Right renal cortex interstitium (tissue), 3 donors: Measurements from ENCODE around the gene PON1. TPM values are rescaled to one million over a fixed set of nuclear protein-coding genes. Genes with fewer than 3 reads are reported as not detected.

Source experiments
- DNase-seq, 3 donors: peaks; one replicate each; pipeline ENCODE4 v3.0.0-alpha.2; 2013; ENCODE audit warnings: low read depth in 3 of 3, low spot score in 2 of 3
- polyA plus RNA-seq, 3 donors: library from polyadenylated mRNA; unstranded; fragments of 120-200 nt; gene quantifications; one replicate each; pipeline ENCODE4 v1.2.1, GENCODE V29; 2013; ENCODE audit not compliant: insufficient read length in 3 of 3

Gene PON1
- 1 to 10 TPM in 1 of 3 donors, under 1 TPM in 2; 0.55 to 1.2 (median 0.92) TPM for polyA plus RNA-seq

DNA sequence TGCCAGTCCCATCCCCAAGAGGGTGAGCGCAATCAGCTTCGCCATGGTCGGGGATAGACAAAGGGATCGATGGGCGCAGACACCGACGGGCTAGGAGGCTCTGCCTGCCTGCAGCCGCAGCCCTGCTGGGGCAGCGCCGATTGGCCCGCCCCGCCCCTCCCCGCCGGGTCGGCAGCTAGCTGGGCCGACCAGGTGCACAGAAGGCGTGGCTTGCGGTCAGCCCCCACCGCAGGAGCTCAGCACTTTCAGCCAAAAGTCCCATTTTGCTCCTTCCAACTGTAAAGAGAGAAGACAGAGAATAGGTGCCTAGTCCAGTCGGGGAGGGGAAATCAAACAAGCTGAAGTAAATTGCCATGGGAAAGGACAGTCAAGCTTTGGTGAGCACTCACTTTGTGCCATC, at the start of gene PON1:
TSS of gene PON1 (minus strand) at position 102 of the 400 bp plus-strand sequence. CDS start at position 45, 57 bp downstream.
- no peak for DNase-seq

DNA sequence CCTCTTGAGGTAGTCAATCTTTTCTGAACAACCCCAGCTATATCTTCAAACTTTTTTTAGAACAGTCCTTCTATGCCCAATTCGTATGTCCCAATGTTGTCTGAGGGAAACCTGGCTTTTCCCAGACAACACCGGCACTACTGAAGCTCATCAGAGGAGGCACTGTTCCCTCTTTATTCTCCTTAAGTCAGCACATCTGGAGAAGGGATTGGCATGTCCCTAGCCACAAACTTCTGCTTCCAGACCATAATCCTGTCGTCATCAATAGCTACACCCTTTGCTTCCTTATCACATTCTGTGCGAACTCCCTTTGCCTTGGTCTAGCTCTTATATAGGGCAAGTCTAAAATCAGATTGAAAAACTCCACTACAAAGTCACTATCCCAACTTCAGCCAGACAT, 49.0 kb upstream of the PON1 start:
- no peak for DNase-seq

DNA sequence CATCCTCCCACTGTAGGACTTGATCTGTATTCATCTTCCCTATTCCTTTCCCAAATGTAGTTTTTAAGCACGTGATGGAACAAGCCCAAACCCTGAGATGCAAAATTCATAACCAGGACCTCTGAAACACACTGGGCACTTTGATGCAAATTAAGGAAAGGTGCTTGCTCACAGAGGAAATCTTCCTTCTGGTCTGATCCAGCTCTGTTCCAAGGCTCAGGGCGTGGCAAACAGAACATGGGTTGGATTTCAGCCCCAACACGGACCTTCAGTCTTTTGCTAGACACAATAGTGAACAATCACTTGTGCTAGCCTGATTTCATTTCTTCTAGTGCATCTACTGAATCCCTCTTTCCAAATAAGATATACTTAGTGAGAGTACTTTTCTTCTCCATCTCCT, 43.9 kb upstream of the PON1 start:
- no peak for DNase-seq

DNA sequence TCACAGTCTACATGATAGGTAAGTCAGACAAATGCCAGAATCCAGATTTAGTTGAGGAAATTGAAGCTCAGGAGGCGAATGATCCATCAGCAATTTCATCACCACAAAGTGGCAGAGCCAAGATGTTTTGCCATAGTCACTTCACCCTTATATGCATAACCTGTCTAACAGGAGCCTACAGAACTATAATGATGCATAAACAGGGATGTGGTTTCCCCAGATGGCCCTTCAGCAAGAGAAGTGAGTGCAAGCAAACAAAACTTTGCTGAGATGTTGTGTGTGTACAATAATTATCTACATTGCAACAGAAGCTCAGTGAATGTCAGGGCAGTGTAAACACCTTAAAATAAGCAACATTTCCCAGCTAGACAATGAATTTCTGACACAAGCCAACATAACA, 43.3 kb upstream of the PON1 start:
- no peak for DNase-seq

DNA sequence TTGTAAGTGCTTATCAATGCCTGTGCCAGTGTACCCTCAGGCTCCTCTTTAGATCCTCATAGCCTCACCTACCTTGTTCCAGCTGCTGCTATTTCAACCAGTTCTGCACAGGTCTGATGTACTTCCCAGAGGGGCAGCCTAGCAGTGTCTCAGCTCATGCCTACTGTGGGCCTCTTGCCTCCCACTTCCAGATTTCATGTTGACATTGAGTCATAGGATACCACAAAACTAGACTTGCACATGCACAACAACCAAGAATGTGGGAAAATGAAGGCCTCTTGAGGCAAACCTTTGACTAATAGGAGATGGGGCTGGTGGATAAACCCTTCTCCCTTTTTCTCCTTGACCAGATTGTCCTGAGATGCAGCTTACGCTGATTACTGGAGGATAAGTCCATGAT, 40.8 kb upstream of the PON1 start:
- DNase-seq: no peak

DNA sequence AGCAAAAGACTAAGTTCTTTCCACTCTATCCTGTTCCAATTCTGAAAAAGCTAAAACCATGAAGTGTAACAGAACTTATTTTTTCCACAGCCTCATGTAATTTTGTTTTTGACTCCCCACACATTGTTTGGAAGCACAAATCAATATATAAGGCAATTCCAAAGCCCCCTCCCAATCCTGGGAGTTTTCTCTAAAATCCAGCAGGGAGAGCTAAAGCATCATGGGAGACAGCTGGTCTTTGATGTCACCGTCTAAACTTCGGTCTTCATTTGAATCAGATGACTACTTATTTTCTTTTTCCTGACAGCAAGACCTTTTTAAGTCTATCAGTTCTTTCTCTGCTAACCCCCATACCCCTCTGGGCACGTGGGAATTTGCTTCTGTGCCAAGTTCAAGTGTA, 33.3 kb upstream of the PON1 start:
- no peak for DNase-seq

DNA sequence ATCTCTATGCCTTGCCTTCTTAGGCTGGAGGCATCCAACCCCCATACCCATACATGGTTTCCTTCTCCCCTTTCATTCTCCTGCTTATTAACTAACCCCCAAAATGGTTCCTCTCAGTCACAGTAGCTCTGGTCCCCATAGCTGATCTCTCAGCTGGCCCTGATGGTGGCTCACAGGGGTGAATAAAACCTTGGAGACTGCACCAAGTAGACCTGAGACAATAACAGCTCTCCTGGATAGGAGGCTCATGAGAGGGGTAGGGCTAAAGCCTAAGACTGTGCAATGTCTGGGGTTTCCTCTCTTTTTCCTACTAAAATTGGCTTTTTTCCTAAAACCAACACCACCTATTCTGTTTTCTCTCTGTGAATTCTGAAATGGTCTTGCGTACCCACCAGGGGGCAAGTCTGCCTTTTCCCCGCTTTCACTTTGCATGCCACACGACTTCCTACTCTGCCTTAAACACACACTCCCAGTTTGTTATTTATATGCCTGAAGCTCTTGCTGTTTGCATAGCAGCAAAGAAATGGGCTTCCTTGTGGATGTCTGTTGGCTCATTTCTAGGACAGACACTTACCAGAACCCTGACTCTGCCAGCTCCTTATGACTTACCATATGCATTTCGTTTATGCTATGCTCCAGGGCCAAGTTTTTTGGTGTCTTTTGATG, 18.4 kb upstream of the PON1 start:
- DNase-seq: no peak

DNA sequence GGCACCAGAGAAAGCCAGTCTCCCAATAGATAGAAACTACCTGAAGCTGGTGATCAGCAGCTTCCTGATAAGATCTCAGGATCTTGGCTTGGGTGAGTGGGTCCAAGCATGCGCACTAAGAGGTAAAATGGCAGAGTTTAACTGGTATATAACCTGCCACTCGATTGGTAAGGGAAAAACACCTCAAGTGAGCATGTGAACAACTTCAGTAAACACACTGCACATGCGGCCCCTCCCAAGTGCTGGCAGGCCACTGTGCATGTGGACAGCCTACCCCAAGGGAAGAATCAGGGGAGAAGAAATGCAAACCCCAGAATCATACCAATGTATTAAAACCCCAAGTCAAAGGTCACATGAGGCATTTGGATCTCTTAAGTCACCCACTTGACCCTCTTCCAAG, 17.7 kb upstream of the PON1 start:
- DNase-seq: no peak

DNA sequence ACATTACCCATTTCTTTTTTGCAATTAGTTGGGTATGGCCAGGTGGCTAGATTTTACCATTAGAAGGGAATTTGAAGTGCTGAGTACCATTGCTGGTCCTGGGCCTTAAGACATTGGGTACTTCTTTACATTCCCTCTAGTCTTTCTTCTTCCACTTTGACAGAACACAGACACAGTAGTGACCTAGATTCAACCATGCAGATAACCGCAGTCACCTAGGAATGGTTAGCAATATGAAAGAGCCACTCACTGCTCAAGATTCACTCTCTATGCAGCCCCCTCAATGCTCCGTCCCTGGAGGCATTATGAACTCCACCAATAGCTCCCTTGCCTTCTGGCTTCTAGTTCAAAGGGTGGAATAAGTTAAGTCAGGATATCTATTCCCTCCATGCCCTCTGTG, 16.2 kb upstream of the PON1 start:
- DNase-seq: no peak

DNA sequence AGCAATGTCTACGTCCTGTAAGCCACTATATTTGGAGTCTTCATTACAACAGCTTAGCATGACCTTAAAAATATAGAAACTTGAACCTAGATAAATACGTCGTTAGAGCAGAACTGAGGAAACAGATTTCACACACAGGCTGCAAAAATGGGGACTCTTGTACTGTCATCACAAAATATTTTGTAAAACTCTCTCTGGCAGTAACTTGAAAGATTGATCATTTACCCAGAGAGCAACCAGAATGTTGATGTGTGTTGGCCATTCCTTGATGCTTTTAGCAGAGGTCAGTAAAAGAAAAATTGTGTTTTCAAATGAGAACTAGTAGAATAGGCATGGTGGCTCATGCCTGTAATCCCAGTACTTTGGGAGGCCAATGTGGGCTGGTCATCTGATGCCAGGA, 14.5 kb upstream of the PON1 start:
- no peak for DNase-seq

DNA sequence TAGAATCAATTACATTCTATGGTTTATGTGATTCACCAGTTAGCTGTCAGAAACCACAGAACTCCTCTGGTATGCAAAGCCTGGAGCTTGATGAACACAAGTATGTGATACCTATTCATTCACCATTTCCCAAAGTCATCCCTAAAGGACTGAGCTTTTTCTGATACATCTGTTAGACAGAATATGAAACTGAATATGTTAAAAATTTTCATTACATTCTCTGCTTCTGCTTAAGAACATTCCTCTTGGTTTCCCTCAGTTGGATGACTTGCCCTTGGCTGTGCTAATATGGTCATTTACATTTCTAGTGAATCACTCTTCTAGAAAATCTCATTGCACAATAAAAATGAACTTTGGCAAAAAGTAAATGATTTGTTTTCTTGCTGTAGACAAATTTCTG, 10.8 kb upstream of the PON1 start:
- no peak for DNase-seq

DNA sequence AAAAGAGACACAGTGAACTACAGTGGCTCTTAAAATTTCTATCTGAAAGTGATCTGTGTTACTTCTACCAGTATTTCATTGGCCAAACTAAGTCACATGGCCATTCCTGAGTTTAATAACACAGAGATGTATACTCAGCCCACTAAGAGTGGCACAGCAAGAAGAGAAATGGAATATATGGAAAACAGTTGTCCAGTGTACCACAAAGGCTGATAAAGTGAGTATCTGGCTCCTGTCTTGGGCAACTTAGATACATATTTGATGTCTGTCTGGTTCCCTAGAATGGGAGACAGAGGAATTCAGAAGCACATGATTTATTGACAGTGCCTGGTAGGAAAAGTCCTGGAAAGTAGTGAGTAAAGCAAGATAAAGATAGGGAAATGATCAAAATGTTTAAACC, 10.1 kb upstream of the PON1 start:
- no peak for DNase-seq

DNA sequence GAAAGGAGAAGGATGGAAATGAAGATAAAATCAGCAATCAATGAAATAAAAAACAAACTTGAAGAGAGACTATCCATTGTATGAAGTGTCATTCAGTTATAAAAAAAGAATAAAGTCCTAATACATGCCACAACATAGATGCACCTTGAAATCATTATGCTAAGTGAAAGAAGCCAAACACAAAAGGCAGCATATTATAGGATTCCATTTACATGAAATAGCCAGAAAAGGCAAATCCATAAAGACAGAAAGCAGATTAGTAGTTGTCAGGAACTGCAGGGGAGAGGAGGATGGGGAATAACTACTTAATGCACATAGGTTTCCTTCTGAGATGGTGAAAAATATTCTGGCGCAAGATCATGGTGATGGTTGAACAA, 6.6 kb upstream of the PON1 start:
- no peak for DNase-seq

DNA sequence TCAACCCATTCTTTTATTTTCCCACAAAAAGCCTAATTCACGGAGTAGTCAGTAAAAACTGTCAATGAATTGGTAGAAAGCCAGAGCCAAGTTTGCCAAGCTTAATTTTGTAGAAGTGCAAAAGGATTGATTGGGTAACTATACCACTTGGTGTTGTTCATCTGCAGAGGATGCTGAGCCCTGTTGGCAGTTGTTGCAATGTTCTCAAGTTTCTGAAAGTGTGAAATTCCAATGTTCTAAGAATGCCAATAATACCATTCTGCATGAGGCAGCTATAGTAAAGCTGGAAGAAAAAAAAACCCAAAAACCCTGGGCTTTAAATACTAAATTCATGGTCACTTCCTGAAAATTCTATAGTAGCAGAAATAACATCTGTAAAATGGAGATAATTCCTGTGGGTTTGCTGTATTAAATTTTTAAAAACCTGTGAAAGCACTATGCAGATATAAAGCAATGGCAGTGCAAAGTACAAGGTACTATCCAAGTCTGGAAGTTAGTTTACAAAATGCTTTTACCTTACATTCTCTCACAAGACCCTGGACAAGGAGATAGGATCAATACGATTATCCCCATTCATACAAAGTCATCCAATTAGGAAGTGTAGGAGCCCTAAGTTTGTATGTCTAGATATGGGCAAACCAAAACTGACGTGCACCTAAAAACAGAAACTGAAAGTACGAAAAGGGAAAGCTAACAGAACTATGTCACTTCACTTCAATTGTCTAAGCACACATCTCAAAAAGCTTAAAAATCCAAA, 6.0 kb upstream of the PON1 start:
- DNase-seq: no peak

DNA sequence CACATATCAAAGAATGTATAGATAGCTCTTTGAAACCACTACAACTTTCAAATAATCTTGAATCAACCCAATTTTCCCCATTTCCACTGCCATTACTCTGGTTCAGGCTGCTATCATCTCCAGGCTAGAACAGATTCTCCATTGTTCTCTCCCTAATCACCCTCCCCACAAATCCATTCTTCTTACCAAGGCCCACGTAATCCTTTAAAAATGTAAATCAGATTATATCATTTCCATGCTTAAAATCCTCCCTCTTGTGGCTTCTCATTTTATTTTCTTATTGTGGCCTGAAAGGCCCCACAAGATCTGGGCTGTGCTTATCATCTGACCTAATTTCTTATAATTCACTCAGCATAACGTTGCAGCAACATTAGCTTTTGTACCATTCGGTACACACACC, 3.0 kb upstream of the PON1 start:
- DNase-seq: no peak

DNA sequence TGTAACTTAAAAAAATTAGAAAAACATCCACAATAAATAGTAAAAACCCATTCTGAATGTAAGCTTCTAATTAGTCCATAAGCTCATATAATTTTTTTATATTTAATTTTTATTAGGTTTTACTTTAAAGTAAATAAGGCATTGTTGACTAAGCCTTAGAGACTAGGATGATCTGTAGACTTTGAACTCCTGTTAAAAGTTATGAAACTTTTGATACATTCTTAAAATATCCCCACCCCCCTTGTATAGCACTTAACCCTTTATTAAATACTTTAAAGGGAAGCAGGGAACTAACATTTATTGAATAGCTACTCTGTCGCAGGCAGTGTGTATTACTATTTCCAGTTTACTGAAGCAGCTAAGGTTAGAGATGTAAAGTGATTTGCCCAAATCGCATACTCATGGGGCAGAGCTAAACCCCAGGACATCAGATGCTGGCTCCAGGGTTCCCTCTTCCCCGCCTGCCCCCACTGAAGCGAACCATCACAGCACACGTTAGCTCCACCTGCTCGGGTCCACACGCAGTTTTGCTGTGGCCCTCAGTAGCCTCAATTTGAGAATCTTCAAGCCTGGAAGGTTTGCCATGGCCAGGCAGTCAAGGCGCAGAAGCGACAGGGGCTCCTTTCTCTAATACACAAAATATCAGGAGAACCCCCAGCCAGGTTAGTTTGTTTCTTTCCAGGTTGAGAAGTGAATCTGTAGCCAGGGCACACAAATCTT, 762 bp downstream of the PON1 start:
- DNase-seq: no peak

DNA sequence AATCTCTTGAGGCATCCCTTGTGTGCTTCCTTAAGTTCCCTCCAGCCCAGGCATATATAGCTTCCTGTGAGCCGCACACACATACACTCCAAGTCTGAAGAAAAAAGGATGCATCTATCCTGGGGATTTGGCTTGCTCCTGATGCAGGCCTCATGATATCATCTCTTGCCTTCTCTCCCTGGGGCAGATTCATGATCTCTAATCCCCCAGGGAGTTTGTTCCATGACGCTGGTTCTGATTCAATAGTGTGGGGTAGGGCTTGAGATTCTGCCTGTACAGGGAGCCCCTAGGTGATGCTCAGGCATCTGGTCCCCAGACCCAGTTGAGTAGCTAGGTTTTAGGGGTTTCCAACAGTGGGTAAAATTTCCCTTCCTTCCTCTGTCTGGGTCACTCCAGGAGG, 1.5 kb downstream of the PON1 start:
- DNase-seq: no peak

DNA sequence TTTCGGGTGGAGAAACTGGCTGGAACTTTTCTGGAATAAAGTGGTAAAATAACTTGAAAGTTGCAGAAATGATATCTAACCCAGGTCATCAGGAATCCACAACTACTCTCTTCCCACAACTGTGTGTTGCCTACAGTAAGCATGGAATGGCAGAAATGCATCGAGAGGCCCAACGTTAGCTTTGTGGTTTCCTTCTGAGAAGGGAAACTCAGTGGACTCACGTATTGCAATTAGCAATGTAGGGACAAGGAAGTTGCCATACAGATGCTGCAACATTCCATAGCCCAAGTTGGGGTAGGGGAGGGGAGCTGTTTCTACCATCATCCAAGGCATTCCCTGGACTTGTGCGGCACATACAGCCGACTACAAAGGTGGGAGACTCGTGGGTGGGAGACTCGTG, 1.9 kb downstream of the PON1 start:
- no peak for DNase-seq

DNA sequence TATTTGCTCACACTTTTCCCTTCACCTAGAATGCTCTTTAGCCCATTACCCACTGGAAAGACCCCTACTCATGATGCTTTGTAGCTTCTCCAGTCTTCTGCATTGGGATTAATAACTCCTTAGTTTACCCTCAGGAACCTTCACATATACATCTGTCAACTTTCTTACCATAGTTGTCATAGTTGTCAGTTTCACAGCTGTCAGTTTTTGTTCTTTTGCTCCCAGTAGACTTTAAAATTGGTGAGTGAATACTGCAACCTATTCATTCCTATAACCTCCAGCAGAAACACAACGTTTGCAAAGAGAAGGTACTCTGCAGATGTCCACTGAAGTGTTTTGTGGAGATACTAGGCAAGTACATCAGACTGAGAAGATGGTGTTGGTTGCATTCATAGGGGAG, 2.6 kb downstream of the PON1 start:
- no peak for DNase-seq

DNA sequence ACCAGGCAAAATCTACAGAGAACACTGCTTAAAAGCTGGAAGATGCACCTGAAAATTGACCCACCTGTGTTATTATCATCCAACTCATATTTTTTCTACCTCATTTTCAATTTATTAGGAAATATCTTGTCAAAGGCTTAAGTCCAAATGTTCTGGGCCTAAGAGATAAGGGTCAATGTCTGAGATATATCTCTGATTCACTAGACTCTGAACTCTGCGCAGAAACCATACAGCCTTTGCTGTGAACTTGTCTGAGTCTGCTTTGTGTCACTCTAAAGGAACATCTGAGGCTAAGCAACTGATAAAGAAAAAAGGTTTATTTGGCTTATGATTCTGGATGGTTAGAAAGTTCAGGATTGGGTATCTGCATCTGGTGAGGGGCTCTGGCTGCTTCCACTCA, 3.7 kb downstream of the PON1 start:
- DNase-seq: no peak

DNA sequence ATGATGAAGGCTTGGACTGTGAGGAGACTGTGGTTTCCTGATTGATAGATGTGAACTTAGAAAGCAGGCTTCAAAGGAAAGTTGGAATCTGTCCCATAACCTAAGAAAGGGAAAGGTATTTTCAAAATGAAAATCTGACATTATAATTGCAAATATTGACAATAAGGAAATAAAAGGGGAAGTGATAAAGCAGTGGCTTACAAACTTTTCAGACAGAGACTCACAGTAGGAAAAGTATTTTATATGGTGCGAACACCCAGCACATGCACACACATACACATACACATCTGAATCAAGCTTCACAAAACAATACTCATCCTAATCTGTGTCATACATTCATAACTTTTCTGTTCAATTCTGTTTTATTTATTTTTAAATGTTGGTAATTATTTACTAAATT, 4.8 kb downstream of the PON1 start:
- DNase-seq: no peak

DNA sequence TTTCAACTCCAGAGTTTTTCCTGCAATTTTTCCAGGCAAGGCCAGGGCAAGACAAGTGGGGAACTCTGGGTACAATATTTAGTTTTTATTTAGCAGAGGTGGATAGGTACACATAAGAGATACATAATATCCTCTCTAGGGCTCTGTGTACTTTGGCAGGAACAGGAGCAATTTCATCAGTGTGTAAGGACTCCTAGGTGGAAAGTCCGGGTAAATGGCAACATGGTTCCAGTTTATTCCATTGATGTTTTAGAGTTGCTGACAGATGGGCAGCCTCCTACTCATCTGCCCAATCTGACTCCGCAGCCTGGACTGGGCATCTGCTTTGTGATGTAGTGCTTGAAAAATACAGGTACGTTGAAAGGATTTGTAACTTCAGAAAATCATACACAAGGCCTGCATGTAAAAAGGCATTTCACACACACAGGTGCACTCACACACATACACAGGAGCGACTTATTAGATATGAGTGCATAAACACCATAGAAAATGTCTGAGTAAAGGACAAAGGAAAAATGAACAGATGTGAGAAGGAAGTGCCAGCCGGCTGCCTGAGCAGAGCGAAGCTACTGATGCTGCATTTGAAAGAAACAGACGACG, 5.7 kb downstream of the PON1 start:
- DNase-seq: no peak
